Measurements from ENCODE around the gene ZBTB2.
"Not testable (repeated sequence)": the region's sequence is repeated elsewhere in the genome, so short reads cannot be mapped to it uniquely, and the experiment has no call there.

ZBTB2 gene

DNA sequence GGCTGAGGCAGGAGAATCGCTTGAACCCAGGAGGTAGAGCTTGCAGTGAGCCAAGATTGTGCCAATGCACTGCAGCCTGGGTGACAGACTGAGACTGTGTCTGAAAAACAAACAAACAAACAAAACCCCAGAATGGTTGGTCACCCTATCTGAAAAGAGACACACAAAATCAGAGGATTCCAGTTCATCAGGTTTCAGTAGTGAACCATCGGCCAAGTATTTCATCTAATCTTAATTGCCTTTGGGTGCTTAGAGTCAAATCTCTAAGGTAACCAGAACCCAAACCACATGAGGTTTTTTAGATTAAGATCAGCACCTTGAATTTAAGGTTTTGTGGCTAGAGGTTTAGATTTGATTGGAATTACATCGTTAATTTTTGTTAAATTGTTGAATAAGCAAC, 8.3 kb upstream of the ZBTB2 start:
- DNase-seq, result peak; percentile 23

DNA sequence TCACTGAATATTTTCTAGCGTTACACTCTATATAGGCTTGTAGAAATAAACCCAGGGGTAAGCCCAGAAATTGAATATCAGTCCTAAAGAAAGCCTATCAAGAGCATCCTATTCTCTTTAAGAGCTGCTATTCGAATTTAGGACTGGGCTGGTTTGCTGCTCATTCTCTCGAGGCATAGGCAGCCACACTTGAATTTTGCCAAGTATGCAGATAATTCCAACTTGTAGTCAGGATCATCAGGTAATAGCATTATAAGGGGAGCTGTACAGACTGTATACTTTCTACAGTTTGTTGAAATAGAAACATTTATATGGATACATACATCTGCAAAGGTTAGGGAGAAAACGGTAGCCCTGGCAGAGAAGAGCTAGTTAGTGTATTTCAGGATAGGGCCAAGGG, 2.1 kb upstream of the ZBTB2 start:
- no peak for DNase-seq

GRCh38 chr6:151392427-151392826, 1.1 kb upstream of the ZBTB2 start:
- no peak for DNase-seq

GRCh38 chr6:151390851-151391470, 398 bp downstream of the ZBTB2 start:
- DNase-seq, result peak; percentile 87

- DNase-seq, result peak; percentile 98
Measured at GRCh38 chr6:151390276-151390850, 996 bp downstream of the ZBTB2 start.

GRCh38 chr6:151389618-151390275, 1.6 kb downstream of the ZBTB2 start:
- DNase-seq, result no peak

- DNase-seq, result peak; percentile 33
Measured at GRCh38 chr6:151388997-151389617, 2.3 kb downstream of the ZBTB2 start.

DNA sequence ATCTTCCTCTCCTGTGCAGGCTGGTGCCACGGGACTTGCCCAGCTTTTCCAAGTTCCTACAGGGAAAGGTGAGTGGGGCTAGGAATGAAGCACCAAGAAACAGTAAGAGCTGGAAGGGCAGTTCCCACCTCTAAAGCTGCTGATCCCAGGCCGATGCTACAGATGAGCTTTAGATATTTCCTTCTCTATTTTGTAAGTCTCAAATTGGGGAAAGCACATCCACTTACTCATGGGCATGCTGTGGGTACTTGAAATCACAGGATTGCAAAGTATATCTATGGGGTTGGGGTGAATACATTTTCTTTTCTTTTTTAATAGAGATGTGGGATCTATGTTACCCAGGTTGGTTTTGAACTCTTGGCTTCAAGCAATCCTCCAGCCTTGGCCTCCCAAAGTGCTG, 3.1 kb downstream of the ZBTB2 start:
- no peak for DNase-seq

DNA sequence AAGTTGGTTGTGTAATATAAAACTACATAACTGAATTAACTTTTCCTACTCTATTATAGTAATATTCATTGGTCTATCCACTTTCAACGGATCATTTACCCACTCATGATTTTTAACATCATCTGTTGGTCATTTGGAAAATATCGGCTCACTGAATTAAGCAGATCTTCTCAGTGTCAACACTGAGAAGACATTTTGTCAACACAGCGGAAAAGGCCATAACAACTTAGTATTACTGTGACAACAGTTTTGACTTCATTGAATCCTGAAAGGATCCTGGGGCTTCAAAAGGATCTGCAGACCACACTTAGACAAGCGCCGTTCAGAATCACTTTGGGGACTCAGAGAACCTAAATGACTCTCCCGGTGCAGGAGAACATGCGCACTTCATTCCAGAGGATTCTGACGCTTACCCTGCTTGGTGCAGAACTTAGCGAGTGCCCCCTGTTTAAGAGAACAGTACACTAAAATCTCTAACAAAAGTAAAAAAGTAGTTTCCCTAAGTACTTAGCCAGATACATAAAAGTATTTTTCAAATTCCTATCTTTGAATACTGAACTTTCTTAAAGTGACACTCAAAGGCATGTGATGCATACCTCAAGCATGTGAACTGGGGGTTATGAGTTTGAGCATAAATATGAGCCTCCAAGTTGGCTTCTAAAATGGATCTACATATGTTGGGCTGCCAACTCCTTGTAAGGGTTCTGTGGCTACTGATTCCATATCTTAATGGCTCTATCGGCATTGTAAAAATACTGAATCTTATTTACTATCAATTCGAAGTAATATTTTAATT, 4.0 kb downstream of the ZBTB2 start:
- no peak for DNase-seq

- DNase-seq, result peak; percentile 46
Measured at GRCh38 chr6:151385177-151385576, 6.2 kb downstream of the ZBTB2 start.

DNA sequence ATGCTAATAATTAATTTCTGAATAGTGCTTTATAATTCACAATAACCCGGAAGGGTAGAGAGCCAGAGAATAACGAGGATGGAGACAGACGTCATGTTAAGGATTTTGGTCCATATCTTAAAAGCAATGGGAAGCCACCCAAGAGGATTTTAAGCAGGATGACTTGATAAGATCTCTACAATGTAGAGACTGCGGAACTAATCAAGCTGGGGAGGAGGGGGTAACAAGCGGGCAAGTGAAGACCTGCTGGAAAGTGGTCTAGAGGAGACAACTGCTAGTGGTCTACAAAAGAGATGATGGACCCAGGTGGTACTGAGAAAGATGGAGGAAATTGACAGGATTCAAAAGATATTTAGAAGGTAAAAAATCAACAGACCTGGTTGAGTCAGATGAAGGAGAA, 7.2 kb downstream of the ZBTB2 start:
- DNase-seq, result no peak

DNA sequence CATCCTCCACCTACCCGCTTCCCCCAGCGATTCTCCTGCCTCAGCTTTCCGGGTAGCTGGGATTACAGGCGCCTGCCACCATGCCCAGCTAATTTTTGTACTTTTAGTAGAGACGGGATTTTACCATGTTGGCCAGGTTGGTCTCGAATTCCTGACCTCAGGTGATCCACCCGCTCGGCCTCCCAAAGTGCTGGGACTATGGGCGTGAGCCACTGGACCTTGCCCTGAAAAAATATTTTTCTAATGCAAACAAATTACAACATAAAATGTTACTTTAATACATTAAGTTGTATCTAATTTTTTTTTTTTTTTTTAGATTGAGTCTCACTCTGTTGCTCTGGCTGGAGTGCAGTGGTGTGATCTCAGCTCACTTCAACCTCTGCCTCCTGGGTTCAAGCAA, 8.7 kb downstream of the ZBTB2 start:
- DNase-seq, result not testable (repeated sequence)

DNA sequence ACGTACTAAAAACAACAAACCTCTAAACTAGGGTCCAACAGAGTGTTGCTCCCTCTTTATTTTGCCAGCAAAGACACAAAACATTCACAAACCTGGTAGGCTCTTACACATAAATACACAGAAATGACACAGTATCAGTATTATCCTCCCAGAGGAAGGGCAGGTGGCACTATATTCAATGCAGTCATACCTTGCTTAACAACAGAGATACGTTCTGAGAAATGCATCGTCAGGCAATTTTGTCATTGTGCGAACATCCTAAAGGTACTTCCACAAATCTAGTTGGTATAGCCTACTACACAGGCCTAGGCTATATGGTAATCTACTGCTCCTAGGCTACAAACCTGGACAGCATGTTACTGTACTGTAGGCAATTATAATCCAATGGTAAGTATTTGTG, 9.6 kb downstream of the ZBTB2 start:
- no peak for DNase-seq

DNA sequence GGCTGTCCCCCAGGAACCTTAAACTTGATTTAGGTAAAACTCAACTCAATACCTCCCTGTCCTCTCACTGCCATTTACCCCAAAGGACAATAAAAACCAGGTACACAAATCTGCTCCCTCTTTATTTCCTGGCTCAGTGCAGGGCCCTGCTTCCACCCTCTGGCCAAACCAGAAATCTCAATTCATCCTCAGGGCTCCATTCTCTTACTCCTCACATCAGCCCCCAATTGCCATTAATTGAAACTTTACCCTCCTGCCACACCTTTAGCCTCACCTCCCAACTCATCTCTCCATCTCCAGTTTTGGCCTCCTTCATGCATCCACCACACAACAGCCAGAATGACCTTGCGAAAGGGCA, 10.5 kb downstream of the ZBTB2 start:
- DNase-seq, result peak; percentile 20

- DNase-seq, result peak; percentile 66
Measured at GRCh38 chr6:151379933-151380847, 11.2 kb downstream of the ZBTB2 start.

DNA sequence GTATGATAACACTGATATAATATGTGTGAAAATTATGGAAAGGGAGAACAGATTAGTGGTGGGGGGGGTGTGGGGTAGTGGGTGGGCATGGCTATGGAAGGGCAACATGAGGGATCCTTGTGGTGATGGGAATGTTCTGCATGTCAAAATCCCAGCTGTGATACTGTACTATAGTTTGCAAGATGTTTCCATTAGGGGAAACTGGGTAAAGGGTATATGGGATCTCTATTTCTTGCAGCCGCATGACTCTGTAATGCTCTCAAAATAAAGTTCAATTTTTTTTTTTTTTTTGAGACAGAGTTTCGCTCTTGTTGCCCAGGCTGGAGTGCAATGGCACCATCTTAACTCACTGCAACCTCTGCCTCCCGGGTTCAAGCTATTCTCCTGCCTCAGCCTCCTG, 14.3 kb downstream of the ZBTB2 start:
- no peak for DNase-seq

- DNase-seq, result peak; percentile 46
Measured at GRCh38 chr6:151376440-151376839, 14.9 kb downstream of the ZBTB2 start.

GRCh38 chr6:151375833-151376232, 15.5 kb downstream of the ZBTB2 start:
- DNase-seq, result no peak

- DNase-seq, result peak; percentile 53
Measured at GRCh38 chr6:151374036-151374683, 17.2 kb downstream of the ZBTB2 start.

- DNase-seq, result no peak
Measured at GRCh38 chr6:151372164-151372563, 19.2 kb downstream of the ZBTB2 start.

DNA sequence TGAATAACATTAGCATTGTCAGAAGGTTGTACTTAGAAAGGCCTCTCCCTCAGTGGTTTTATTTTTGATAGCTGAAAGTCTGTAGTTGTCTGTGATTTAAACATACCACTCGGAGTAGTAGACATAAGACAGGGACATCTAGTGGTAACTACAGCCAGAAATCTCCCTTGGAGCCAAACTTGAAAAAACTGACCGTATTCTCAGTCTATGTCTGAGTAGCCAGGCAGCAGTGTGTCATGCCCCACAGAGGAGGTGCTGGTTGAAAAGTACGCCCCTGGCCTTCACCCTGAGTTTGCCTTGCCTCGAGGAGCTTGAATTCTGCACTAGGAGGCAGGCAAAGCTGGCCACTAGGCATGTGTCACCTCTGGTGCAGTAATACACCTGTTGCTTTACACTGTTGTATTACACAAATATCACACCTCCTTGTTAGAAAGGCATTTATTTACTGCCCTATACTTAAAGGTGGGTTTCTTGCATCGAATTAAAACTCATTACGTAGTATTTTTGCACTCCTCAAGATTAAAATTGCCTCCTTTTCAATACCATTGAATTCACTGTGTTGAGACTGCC, 20.8 kb downstream of the ZBTB2 start:
- DNase-seq, result no peak

Data from CD4-positive, alpha-beta T cell treated with Interleukin-17A for 1 hour (primary cell).